ENCODE data around the gene NISCH. TPM values are rescaled to one million over a fixed set of nuclear protein-coding genes. Genes with fewer than 3 reads are reported as not detected.

Gene NISCH
- total and polyA plus RNA-seq, 2 experiments from 2014 or later: 18.4 to 76.4 TPM

- TF ChIP-seq ZNF462 (CRISPR knock-in tag; IDR thresholded peaks at IDR 0.05): no peak
- no peak for TF ChIP-seq CREB1 (CRISPR knock-in tag; IDR thresholded peaks at IDR 0.05; ENCODE audit: low read depth)
- TF ChIP-seq ZNF114 (CRISPR knock-in tag; IDR thresholded peaks at IDR 0.05): no peak
Measured at GRCh38 chr3:52506266-52506966, 51.0 kb downstream of the NISCH start (continued).

GRCh38 chr3:52507359-52507758 is 52.0 kb downstream of the NISCH start:
- Mint-ChIP-seq H3K4me1 (peaks cover 8% of the 10 kb centered on the region), H3K27ac (no peak overlapping the region), H3K9me3 (no peaks in the 10 kb centered on the region; the same call in 2 of the 3 replicates), H3K4me3 (no peak overlapping the region), H3K36me3 (ENCODE audit: low read depth) (no peaks in the 10 kb centered on the region), H3K27me3 (ENCODE audit: insufficient read depth, low read depth, poor library complexity) (peaks cover 11% of the 10 kb centered on the region)
- Histone ChIP-seq H3K9me2 (ENCODE audit: insufficient read depth) (no peaks in the 10 kb centered on the region), H3K36me3 (ENCODE audit: insufficient read depth) (no peaks in the 10 kb centered on the region), H4K20me1 (replicated peaks; ENCODE audit: insufficient read depth) (no peaks in the 10 kb centered on the region), H3K79me2 (replicated peaks; ENCODE audit: insufficient read depth) (no peaks in the 10 kb centered on the region), H3K4me3 (no peak overlapping the region), H3K4me1 (ENCODE audit: insufficient read depth) (no peaks in the 10 kb centered on the region), H2AFZ (no peak overlapping the region), H3K4me2 (no peak overlapping the region), H3K27me3 (ENCODE audit: insufficient read depth) (no peaks in the 10 kb centered on the region), H3K27ac (ENCODE audit: low read depth) (no peak overlapping the region), H3F3A (replicated peaks; ENCODE audit: low read depth) (no peaks in the 10 kb centered on the region)
- ATAC-seq: no peak; the same call in 2 of the 3 replicates
- no peak for DNase-seq (ENCODE audit: low spot score)
- TF ChIP-seq CTCF (conservative IDR thresholded peaks at IDR 0.05; ENCODE audit: low read depth in 2 of 2) (no peak), JUNB (IDR thresholded peaks at IDR 0.05; ENCODE audit: unreplicated experiment) (no peak), ETS1 (IDR thresholded peaks at IDR 0.05) (no peak)

Data from GM23338 (cell line).